Smooth muscle cell of trachea (primary cell): ENCODE results near the gene CLCN1. TPM values are rescaled to one million over a fixed set of nuclear protein-coding genes. Genes with fewer than 3 reads are reported as not detected.

ENCODE experiments used
- total RNA-seq: library from RNA; depleted of rRNA; stranded (reverse); fragments of >200 nt; gene quantifications from 2 replicates; pipeline ENCODE4 v1.2.1, GENCODE V29; 2014

The CLCN1 gene
- total RNA-seq = not detected in 2 replicates

DNA sequence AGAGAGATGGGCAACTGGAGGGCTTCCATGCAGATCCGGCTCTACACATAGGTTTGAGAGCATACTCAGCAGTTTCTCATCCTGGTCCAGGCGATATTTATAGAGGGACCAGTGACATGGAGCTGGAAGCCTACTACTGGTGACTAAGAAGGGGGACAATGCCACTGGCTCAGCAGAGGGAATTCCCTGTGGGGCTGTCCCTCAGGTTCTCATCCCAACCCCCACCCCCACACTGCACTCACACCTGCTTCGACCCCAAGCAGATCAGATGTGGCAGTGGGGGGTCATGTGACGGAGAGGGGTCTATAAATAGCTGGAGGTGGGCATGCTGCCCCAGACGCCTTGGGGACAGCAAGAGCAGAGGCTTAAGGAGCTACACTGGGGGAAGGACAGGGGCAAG lies at the start of gene CLCN1:
Gene CLCN1, plus strand, starts transcription at position 336 of the 400 bp plus-strand sequence. CDS start 102 bp downstream, outside the sequence.

GRCh38 chr7:143284591-143285469 lies 31.1 kb upstream of the CLCN1 start, which contains the start of gene TMEM139:
TMEM139 (plus strand) TSS chr7:143284958; CDS start chr7:143285958, 1,000 bp downstream.

DNA sequence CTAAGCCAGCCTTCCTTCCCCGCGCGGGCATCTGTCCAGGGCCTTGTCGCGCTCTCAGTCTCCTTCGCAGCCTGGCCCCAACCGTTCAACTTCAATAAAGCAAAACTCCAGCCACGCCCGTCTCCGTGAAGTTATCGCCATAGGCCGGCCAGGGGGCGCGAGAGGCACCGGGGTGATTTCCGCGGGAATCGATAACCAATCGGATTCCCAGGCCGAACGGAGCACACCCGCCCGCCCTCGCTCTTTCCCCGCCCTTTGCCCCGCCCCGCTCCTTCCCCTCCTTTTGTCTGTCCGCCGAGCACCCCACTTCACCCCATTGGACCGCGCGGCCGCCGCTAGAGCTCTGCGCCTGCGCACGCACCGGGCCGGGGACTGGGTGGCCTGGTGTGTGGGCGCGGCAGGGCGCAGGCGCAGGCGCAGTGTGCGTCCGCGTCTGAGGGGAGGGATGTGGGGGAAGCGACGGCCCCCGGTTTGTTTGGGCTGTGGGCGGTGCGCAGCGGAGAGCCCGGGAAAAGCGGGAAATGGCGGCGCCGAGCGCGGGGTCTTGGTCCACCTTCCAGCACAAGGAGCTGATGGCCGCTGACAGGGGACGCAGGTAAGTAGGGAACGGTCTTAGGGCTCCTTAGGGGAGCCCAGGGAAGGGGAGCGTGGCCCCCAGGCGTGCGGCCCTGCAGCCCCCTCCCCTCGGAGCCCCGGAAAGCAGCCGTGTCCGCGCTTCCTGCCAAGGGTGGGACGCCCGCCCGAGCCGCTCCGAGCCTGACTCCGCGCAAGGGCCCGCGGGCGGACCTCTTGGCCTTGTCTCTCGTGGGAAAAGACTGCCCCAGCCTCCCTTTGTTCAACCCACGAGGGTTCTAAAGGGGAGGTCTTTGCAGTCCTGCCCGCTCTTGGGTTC lies 27.7 kb upstream of the CLCN1 start, which contains the start of gene CASP2:
Gene CASP2, plus strand, starts transcription at position 417 of the 892 bp plus-strand sequence. Its CDS starts 105 bp downstream, at position 522.

DNA sequence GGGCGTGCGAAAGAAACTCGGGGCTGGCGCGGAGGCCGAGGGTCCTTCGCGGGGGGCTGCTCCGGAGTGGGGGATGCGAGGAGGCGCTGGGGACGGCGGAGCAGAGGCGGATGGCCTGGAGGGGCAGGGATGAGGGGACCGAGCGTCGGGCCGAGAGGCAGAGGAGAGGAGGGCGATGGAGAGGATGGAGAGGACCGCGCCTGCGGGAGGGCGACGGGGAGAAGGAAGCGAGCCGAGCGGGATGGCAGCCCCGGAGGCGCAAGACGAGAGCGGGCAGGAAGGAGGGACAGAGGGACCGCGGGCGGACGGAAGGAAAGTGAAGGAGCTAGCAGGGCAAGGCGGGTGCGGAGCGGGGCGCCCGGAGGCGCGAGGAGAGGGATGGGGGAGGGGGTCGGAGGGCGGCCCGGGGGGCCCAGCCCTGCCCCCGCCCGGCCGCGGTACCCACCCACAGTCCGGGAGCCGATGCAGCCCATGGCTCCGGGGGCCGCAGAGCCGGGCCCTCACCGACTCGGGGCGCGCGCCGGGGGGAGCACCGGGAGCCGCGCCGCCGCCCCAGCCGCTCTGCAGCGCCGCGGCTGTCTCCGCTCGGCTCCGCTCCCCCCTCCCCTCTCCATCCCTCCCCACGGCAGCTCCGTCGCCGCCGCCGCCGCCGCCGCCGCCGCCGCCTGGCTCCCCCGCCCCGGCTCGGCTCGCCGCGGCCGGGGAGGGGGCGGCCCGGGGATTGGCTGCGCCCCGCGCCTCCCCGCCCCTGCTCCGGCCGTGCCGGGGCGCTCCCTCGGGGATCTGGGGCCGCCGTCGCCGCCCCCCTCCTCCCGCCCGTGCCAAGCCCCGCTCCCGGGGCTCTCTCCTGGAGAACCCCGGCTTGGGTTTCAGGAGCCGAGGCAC lies 46.5 kb downstream of the CLCN1 start, which contains the start of gene FAM131B:
Gene FAM131B, minus strand, starts transcription at position 583 of the 885 bp plus-strand sequence. Its CDS starts 110 bp downstream, at position 473.

DNA sequence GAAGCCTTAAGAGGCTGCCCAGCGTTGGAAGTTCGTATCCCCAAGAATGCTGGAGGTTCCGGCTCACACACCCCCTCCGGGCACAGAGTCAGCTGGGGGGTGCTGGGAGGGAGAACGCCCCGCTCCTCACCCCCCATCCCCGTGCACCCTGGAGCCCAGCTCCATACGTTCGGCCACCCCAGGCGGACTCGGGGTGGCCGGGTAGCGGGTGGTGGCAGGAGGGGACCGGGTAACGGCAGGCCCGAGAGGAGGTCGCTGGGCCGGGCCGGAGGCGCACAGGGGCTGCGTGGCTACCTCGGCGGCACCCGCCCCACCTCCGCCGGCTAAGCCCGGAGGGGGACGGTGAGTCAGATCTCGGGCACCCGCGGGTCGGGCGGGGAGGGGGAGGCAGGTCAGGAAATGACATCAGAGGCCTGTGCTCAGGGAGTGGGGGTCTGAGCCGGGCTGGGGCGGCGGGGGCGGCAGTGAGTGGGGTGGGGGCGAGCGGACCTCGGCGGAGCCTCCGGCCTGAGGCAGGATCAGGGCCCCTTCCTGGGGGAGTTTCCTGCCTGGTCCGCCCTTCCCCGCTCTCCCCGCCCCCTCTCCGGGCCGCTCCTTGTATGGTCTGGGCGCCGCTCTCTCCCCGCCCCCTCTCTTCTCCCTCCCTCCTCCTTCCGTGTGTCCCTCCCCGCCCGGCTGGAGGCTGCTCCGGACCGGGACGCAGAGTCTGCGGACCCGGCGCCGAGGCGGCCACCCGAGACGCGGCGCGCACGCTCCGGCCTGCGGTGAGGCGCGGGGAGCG lies 64.9 kb downstream of the CLCN1 start, which contains the start of gene ZYX:
Gene ZYX, plus strand, starts transcription at position 700 of the 781 bp plus-strand sequence. CDS start 227 bp downstream, outside the sequence.

Other genes starting within 250 kb of the CLCN1 start
- gene PIP, start 184.0 kb upstream of the CLCN1 start, total RNA-seq = not detected in 2 replicates
- not detected in 2 replicates for gene TAS2R39, start 132.7 kb upstream of the CLCN1 start, total RNA-seq
- not detected in 2 replicates for gene TAS2R40, start 94.1 kb upstream of the CLCN1 start, total RNA-seq
- 106 and 155 TPM in 2 replicates for gene GSTK1, start 52.7 kb upstream of the CLCN1 start, total RNA-seq
- gene TMEM139, start 31.2 kb upstream of the CLCN1 start, total RNA-seq = 0.50 TPM in 1 of 2 replicates, not detected in the other
- gene CASP2, start 27.8 kb upstream of the CLCN1 start, total RNA-seq = 12.9 and 14.4 TPM in 2 replicates
- gene FAM131B, start 46.6 kb downstream of the CLCN1 start, total RNA-seq = 3.9 and 13.2 TPM in 2 replicates
- 70.0 and 70.3 TPM in 2 replicates for gene ZYX, start 65.2 kb downstream of the CLCN1 start, total RNA-seq
- under 0.01 and 0.15 TPM in 2 replicates for gene EPHA1, start 92.7 kb downstream of the CLCN1 start, total RNA-seq
- gene TAS2R60, start 127.3 kb downstream of the CLCN1 start, total RNA-seq = 0.15 TPM in 1 of 2 replicates, not detected in the other
- gene TAS2R41, start 161.8 kb downstream of the CLCN1 start, total RNA-seq = 0.17 TPM in 1 of 2 replicates, not detected in the other